Fibroblast of peridontal ligament (primary cell): ENCODE data around the gene SACM1L.

Source experiments
- DNase-seq: peaks from one replicate; pipeline ENCODE4 v3.0.0-alpha.2; 2010; ENCODE audit errors: extremely low read depth

SACM1L gene

GRCh38 chr3:45786801-45787495, 97.8 kb downstream of the SACM1L start:
- DNase-seq: no peak

- DNase-seq: no peak
Measured at GRCh38 chr3:45787551-45787950, 98.4 kb downstream of the SACM1L start.

GRCh38 chr3:45789235-45789812, 100.1 kb downstream of the SACM1L start:
- no peak for DNase-seq

- no peak for DNase-seq
Measured at GRCh38 chr3:45790596-45790995, 101.4 kb downstream of the SACM1L start.

- no peak for DNase-seq
Measured at GRCh38 chr3:45792036-45792435, 102.8 kb downstream of the SACM1L start.

- no peak for DNase-seq
Measured at GRCh38 chr3:45792516-45793172, 103.4 kb downstream of the SACM1L start.

GRCh38 chr3:45793482-45794176, 104.4 kb downstream of the SACM1L start:
- DNase-seq: no peak

GRCh38 chr3:45794177-45794560, 105.0 kb downstream of the SACM1L start:
- DNase-seq: no peak

- no peak for DNase-seq
Measured at GRCh38 chr3:45794660-45795059, 105.5 kb downstream of the SACM1L start.
